Nephron (organoid): Measurements from ENCODE around the gene OR1E2.

Source experiments
- H3K27ac Mint-ChIP-seq, 3 experiments: 2 replicates each; pipeline ENCODE4 v1.8.0; 2020; ENCODE audit warnings: mixed read lengths in 3 of 3, mild to moderate bottlenecking in 2 of 3, moderate library complexity in 1 of 3
- H3K27me3 Mint-ChIP-seq: 2 replicates; pipeline ENCODE4 v1.8.0; 2021; ENCODE audit warnings: low read depth, mild to moderate bottlenecking, moderate library complexity, mixed read lengths
- H3K36me3 Mint-ChIP-seq: 2 replicates; pipeline ENCODE4 v1.8.0; 2020; ENCODE audit warnings: low read depth, mixed read lengths
- H3K4me1 Mint-ChIP-seq: 2 replicates; pipeline ENCODE4 v1.8.0; 2020; ENCODE audit warnings: mixed read lengths
- H3K4me3 Mint-ChIP-seq, 3 experiments: 2 replicates each; pipeline ENCODE4 v1.8.0; 2020; ENCODE audit warnings: mild to moderate bottlenecking in 3 of 3, mixed read lengths in 3 of 3, moderate library complexity in 2 of 3
- H3K9me3 Mint-ChIP-seq: 2 replicates; pipeline ENCODE4 v1.8.0; 2020; ENCODE audit warnings: mixed read lengths
- TF ChIP-seq, protein P1 (sequence below), 3 experiments: fragments of 200-600 bp; sonication (generic); IDR thresholded peaks; one replicate each; pipeline ENCODE4 v1.5.0; 2021; ENCODE audit warnings: antibody characterized with exemption in 3 of 3; ENCODE audit not compliant: unreplicated experiment in 3 of 3

OR1E2 gene, protein sequence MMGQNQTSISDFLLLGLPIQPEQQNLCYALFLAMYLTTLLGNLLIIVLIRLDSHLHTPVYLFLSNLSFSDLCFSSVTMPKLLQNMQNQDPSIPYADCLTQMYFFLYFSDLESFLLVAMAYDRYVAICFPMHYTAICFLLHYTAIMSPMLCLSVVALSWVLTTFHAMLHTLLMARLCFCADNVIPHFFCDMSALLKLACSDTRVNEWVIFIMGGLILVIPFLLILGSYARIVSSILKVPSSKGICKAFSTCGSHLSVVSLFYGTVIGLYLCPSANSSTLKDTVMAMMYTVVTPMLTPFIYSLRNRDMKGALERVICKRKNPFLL

DNA sequence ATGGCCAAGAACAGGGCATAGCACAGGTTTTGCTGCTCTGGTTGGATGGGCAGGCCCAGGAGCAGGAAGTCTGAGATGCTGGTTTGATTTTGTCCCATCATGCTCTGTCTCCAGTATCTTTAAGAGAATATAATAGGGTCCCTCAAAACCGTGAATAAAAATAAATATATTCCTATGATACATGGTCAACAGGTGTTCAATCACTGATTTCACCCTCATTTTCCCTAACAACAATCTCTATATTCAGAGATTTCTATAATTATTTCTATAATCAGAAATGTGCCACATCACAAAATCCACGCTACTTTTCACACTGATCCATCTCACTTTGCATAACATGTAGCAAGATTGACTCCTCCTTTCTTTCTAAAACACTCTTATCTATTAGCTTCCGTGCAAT, at the start of gene OR1E2:
OR1E2 (minus strand) TSS at position 101 of the 400 bp plus-strand sequence; CDS start at position 101, 0 bp downstream.
- Mint-ChIP-seq H3K36me3 (no peaks in the 10 kb centered on the region), H3K27ac (no peak within 1 kb of the TSS), H3K4me3 (no peak within 1 kb of the TSS), H3K9me3 (peaks cover 24% of the 10 kb centered on the region), H3K27me3 (peaks cover 4% of the 10 kb centered on the region), H3K4me1 (no peaks in the 10 kb centered on the region)
- TF ChIP-seq, protein P1, sequence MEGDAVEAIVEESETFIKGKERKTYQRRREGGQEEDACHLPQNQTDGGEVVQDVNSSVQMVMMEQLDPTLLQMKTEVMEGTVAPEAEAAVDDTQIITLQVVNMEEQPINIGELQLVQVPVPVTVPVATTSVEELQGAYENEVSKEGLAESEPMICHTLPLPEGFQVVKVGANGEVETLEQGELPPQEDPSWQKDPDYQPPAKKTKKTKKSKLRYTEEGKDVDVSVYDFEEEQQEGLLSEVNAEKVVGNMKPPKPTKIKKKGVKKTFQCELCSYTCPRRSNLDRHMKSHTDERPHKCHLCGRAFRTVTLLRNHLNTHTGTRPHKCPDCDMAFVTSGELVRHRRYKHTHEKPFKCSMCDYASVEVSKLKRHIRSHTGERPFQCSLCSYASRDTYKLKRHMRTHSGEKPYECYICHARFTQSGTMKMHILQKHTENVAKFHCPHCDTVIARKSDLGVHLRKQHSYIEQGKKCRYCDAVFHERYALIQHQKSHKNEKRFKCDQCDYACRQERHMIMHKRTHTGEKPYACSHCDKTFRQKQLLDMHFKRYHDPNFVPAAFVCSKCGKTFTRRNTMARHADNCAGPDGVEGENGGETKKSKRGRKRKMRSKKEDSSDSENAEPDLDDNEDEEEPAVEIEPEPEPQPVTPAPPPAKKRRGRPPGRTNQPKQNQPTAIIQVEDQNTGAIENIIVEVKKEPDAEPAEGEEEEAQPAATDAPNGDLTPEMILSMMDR (IDR thresholded peaks at IDR 0.05; ENCODE audit: unreplicated experiment in 3 of 3): no peak

DNA sequence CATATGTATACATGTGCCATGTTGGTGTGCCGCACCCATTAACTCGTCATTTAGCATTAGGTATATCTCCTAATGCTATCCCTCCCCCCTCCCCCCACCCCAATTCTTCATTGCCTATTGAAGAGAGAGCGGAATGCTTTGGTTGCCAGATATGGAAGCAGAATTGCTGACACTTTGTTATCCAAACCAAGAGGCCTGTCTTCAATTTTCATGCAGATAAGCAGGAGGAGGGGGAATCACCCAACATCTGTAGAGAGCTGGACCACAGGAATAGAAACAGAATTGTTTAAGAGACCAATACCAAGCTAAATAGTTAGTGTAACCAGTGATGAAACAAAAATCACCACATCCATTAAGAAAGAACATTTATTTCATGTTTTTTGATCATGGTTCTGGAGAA, 49.2 kb upstream of the OR1E2 start:
- TF ChIP-seq, protein P1 (IDR thresholded peaks at IDR 0.05; ENCODE audit: unreplicated experiment in 3 of 3): no peak
- Mint-ChIP-seq H3K27ac (no peak overlapping the region), H3K9me3 (no peaks in the 10 kb centered on the region), H3K27me3 (peaks cover 13% of the 10 kb centered on the region), H3K36me3 (no peaks in the 10 kb centered on the region), H3K4me1 (peaks cover 4% of the 10 kb centered on the region), H3K4me3 (no peak overlapping the region)

DNA sequence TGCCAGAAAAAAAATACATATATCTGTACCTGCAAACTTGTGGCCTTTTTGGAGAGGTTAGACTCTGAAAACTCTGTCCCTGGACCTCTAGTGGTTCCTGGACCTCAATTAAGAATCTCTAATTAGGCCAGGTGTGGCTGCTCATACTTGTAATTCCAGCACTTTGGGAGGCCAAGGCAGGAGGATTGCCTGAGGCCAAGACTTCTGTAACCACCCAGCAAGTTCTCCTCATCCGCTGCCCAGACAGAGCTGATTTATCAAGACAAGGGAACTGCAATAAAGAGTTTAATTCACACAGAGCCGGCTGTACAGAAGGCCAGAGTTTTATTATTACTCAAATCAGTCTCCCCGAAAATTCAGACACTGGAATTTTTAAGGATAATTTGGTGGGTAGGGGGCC, 46.3 kb upstream of the OR1E2 start:
- Mint-ChIP-seq H3K27me3 (peaks cover 4% of the 10 kb centered on the region), H3K9me3 (no peaks in the 10 kb centered on the region), H3K4me1 (peaks cover 19% of the 10 kb centered on the region), H3K4me3 (no peak overlapping the region), H3K36me3 (no peaks in the 10 kb centered on the region), H3K27ac (no peak overlapping the region)
- TF ChIP-seq, protein P1 (IDR thresholded peaks at IDR 0.05; ENCODE audit: unreplicated experiment in 3 of 3): no peak

DNA sequence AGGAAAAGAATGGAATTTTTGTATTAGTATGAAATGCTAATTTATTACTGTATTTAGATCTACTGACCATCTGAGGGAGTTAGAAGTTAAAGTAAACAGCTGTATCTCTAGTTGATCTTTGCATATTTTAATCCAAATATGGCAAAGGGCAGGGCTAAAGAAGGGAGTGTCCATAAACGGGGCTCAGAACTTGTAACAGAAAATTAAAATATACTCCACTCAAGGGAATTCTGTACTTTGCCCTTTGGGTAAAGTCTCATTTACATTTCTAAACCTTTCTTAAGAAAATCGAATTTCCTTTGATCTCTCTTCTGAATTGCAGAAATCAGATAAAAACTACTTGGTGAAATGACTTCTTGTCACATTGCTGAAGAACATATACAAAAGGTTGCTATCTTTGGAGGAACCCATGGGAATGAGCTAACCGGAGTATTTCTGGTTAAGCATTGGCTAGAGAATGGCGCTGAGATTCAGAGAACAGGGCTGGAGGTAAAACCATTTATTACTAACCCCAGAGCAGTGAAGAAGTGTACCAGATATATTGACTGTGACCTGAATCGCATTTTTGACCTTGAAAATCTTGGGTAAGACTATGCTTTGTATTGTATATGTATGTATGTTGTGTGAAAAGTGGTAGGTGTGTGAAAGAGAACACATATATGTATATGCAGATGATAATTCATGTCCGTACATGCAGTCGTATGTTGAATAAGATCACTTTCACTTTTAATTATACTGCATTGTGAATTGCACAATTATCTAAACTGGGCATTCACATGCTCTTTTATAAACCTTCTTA, 42.4 kb upstream of the OR1E2 start, which contains the start of gene ASPA:
ASPA (plus strand) TSS at position 186 of the 799 bp plus-strand sequence; CDS start at position 349, 163 bp downstream.
- Mint-ChIP-seq H3K9me3 (no peaks in the 10 kb centered on the region), H3K4me1 (peaks cover 31% of the 10 kb centered on the region), H3K36me3 (no peaks in the 10 kb centered on the region), H3K4me3 (peak within 1 kb of the TSS; percentile 52 to 82 (median 79)), H3K27ac (peak within 1 kb of the TSS; percentile 84 to 90 (median 88)), H3K27me3 (no peaks in the 10 kb centered on the region)
- TF ChIP-seq, protein P1 (IDR thresholded peaks at IDR 0.05; ENCODE audit: unreplicated experiment in 3 of 3): no peak

DNA sequence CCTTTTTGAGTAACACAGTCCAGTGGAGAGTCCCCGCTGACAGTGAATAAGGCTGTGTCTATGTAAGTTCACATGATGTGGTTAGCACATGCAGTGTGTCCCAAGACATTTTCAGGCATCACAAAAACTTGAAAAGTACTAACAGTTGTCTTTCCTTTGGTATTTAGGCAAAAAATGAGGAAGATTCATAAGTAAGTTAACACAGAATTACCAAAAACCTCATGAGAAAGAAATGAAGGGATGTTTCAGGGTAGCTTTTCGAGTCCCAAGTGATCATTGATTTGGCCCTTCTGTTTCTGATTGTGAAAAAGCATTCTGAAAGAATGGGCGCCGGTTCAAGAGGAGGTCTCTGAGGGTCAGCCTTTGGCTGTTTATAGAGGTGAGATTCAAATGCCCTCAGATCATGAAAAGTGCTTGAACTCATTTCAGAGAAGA, 41.6 kb upstream of the OR1E2 start:
- Mint-ChIP-seq H3K36me3 (no peaks in the 10 kb centered on the region), H3K27ac (peak overlapping the region; percentile 84 to 90 (median 88)), H3K9me3 (no peaks in the 10 kb centered on the region), H3K4me1 (peaks cover 31% of the 10 kb centered on the region), H3K27me3 (no peaks in the 10 kb centered on the region), H3K4me3 (peak overlapping the region; percentile 24 to 61 (median 58))
- TF ChIP-seq, protein P1 (IDR thresholded peaks at IDR 0.05; ENCODE audit: unreplicated experiment in 3 of 3): no peak
